Measurements from ENCODE around the gene SMDT1. TPM values are rescaled to one million over a fixed set of nuclear protein-coding genes. Genes with fewer than 3 reads are reported as not detected.

The SMDT1 gene
- total and polyA plus RNA-seq, 12 donors = 111 to 197 (median 135) TPM

DNA sequence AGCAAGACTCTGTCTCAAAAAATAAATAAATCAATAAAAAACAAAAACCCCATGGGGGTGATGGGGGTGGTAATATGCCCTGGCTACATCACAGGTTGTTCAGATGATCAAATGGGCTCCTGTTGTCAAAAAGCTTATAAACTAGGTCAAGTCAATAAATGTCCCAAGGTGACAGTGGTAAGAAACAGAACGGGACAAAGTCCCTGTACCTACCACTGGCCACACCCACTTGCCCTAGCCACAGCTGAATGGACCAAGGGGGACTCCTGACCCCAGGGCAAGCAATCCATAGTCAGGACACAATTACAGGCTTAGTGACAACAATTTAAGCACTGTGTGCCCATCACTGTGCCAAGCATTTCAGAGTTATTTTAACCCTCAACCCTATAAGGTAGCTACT lies 14.9 kb upstream of the SMDT1 start:
- intact Hi-C loops (cut with DNase I) = no loop called here
- Histone ChIP-seq H3K36me3 (peaks cover 0 to 88% (median 44%) of the 10 kb centered on the region in 9 donors), H3K4me3 (no peak overlapping the region), H3K4me1 (peaks cover 0 to 11% (median 4%) of the 10 kb centered on the region in 9 donors), H3K27ac (no peak overlapping the region), H3K27me3 (no peaks in the 10 kb centered on the region), H3K9me3 (no peaks in the 10 kb centered on the region)
- no peak for DNase-seq
- 92 to 96% methylated on average over 1 of the region's 1 CpG for WGBS, 2 donors
- TF ChIP-seq, protein P1, sequence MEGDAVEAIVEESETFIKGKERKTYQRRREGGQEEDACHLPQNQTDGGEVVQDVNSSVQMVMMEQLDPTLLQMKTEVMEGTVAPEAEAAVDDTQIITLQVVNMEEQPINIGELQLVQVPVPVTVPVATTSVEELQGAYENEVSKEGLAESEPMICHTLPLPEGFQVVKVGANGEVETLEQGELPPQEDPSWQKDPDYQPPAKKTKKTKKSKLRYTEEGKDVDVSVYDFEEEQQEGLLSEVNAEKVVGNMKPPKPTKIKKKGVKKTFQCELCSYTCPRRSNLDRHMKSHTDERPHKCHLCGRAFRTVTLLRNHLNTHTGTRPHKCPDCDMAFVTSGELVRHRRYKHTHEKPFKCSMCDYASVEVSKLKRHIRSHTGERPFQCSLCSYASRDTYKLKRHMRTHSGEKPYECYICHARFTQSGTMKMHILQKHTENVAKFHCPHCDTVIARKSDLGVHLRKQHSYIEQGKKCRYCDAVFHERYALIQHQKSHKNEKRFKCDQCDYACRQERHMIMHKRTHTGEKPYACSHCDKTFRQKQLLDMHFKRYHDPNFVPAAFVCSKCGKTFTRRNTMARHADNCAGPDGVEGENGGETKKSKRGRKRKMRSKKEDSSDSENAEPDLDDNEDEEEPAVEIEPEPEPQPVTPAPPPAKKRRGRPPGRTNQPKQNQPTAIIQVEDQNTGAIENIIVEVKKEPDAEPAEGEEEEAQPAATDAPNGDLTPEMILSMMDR (IDR thresholded peaks at IDR 0.05) = no peak
- no peak for ATAC-seq

DNA sequence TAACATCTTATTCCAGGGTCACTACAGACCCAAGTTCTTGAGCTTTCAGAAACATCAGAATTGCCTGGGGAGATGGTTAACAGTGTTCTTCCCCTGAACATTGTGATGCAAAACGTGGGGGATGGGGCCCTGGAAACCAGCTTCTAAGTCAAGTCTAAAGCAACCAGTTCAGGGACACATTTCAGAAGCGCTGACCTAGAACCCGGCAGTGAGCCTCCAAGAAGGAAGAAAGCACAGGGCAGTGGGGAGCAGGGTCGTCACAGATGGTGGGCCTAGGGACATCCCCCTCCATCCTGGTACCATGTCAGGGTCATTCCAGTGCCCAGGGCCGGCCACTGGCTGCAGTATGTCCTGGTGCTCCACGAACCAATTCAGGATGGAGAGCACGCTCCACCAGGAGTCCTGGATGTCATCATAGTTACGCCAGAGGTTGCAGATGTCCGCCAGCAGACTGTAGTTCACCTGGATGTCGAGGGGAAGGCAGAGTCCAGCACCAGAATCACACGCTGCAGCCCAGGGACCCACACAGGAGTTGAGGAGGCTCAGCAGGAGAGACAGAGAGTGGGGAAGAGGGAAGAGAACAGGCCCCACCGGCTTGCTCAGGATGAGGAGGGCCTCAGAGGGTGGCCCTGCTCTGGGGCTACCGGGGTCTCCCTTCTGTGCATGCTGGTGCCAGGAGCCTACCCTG lies 13.9 kb upstream of the SMDT1 start:
- DNase-seq = no peak
- Histone ChIP-seq H3K9me3 (no peaks in the 10 kb centered on the region), H3K27ac (no peak overlapping the region), H3K4me3 (no peak overlapping the region), H3K36me3 (peaks cover 0 to 78% (median 36%) of the 10 kb centered on the region in 9 donors), H3K27me3 (no peaks in the 10 kb centered on the region), H3K4me1 (peaks cover 0 to 17% (median 11%) of the 10 kb centered on the region in 9 donors)
- WGBS, 2 donors = 89 to 90% methylated on average over 13 of the region's 13 CpGs
- TF ChIP-seq, protein P1 (IDR thresholded peaks at IDR 0.05) = no peak
- intact Hi-C loops (cut with DNase I) = no loop called here
- no peak for ATAC-seq

DNA sequence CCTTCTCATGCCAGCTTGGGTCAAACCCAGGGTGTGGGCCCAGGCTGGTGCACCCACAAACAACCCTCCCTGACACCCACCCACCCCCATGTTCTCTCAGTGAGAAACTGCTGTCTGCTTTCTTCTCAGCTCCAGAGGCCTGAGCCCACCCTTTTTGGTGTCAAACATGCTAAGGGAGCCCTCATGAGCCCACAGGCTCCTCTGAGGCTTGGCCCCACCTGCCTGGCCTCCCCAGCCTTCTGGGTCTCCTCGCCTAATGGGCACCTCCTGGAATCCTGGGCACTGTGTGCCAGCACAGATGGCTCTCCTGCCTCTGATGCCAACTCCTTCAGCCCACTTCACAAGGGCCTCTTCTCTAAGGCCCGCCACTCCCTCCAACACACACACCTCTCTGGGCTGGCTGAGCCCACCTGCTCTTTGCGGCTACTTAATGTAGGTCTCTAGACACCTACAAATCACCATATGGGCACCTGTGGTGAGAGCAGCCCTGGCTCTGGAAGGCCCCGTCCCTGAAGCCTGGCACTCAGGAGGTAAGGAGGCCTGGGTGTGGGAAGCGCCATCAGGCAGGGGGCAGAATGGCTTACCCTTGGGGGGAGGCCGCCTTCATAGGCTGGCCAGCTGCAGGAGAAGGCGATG lies 13.3 kb upstream of the SMDT1 start:
- H3K4me3 ChIP-seq = no peak overlapping the region
- H3K36me3 ChIP-seq = peaks cover 0 to 72% (median 32%) of the 10 kb centered on the region in 9 donors
- WGBS, 2 donors = 98 to 99% methylated on average over 7 of the region's 7 CpGs
- DNase-seq (no peak), ATAC-seq (no peak)
- peaks cover 1 to 21% (median 14%) of the 10 kb centered on the region in 9 donors for H3K4me1 ChIP-seq
- no peaks in the 10 kb centered on the region for H3K27me3 ChIP-seq
- H3K27ac ChIP-seq = no peak overlapping the region
- intact Hi-C loops (cut with DNase I) = no loop called here
- H3K9me3 ChIP-seq = no peaks in the 10 kb centered on the region
- TF ChIP-seq, protein P1 (IDR thresholded peaks at IDR 0.05) = no peak

DNA sequence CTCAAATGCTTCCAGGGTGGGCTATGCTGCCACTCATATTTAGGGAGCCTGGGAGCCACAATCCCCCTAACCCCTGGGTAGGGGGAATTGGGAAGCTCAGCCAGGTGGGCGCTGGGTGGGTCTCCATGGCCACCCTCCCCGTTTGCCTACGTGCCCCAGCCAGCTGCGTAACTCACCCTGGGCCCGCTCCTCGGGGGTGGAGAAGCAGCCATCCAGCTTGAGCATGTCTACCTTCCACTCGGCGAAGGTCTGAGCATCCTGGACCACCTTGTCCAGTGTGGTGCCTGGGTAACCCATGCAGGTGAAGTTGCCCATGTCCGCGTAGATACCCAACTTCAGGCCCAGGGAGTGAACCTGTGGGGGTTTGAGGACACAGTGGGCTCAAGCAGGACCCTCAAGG lies 12.6 kb upstream of the SMDT1 start:
- H3K9me3 ChIP-seq = no peaks in the 10 kb centered on the region
- H3K27ac ChIP-seq = no peak overlapping the region
- TF ChIP-seq, protein P1 (IDR thresholded peaks at IDR 0.05) = no peak
- no peaks in the 10 kb centered on the region for H3K27me3 ChIP-seq
- intact Hi-C loops (cut with DNase I) = no loop called here
- peaks cover 5 to 27% (median 19%) of the 10 kb centered on the region in 9 donors for H3K4me1 ChIP-seq
- no peak for DNase-seq
- H3K4me3 ChIP-seq = no peak overlapping the region
- ATAC-seq = no peak
- peaks cover 0 to 65% (median 26%) of the 10 kb centered on the region in 9 donors for H3K36me3 ChIP-seq
- 97% methylated on average over 10 of the region's 10 CpGs for WGBS, 2 donors

Measured in heart right ventricle (tissue), 16 donors.